Activated naive CD8-positive, alpha-beta T cell treated with anti-CD3 and anti-CD28 coated beads, Interleukin-2, amount 10 ng/mL, durations not matched to agents 7 days and 5 days (primary cell): ENCODE measurements around the gene NFIC. TPM values are rescaled to one million over a fixed set of nuclear protein-coding genes. Genes with fewer than 3 reads are reported as not detected.
A peak's percentile ranks its signal among the peaks of the same experiment; 100 is the strongest.
"Not testable (repeated sequence)": the region's sequence is repeated elsewhere in the genome, so short reads cannot be mapped to it uniquely, and the experiment has no call there.

ENCODE experiments used
- ATAC-seq: fragments of 150-1000 bp; cut with Tn5 transposase; one replicate; pipeline ENCODE4 v1.10.0; 2021; ENCODE audit warnings: low read depth, moderate library complexity
- POLR2A ChIA-PET: fragments of 350-600 bp; sonication (Branson Sonifier 250); formaldehyde crosslinking; loops from one replicate; lab custom pipeline; 2021; ENCODE audit warnings: antibody characterized with exemption; lab: Charles Lee
- DNase-seq: peaks from one replicate; pipeline ENCODE4 v3.0.0; 2021
- H3K27ac Mint-ChIP-seq: one replicate; pipeline ENCODE4 v1.8.0; 2022; ENCODE audit warnings: mild to moderate bottlenecking, mixed read lengths
- H3K27me3 Mint-ChIP-seq: one replicate; pipeline ENCODE4 v1.8.0; 2022; ENCODE audit warnings: mild to moderate bottlenecking, moderate library complexity, mixed read lengths
- H3K36me3 Mint-ChIP-seq: one replicate; pipeline ENCODE4 v1.8.0; 2021; ENCODE audit warnings: mild to moderate bottlenecking, mixed read lengths
- H3K4me1 Mint-ChIP-seq: one replicate; pipeline ENCODE4 v1.8.0; 2021; ENCODE audit warnings: mixed read lengths
- H3K4me3 Mint-ChIP-seq: one replicate; pipeline ENCODE4 v1.8.0; 2022; ENCODE audit warnings: mild to moderate bottlenecking, moderate library complexity, mixed read lengths
- H3K9me3 Mint-ChIP-seq: one replicate; pipeline ENCODE4 v1.8.0; 2021; ENCODE audit warnings: mixed read lengths
- total RNA-seq, 2 experiments: library from RNA; stranded (reverse); gene quantifications; one replicate each; pipeline ENCODE4 v1.2.3, GENCODE V29; 2021

NFIC gene
- total RNA-seq, 2 experiments from 2014 or later, result 18.0 to 19.3 TPM

- Mint-ChIP-seq H3K4me3 (no peak overlapping the region), H3K4me1 (peaks cover 8% of the 10 kb centered on the region), H3K9me3 (peaks cover 4% of the 10 kb centered on the region), H3K27me3 (no peaks in the 10 kb centered on the region), H3K27ac (no peak overlapping the region), H3K36me3 (peaks cover 10% of the 10 kb centered on the region)
- ATAC-seq, result no peak
- POLR2A ChIA-PET, result no interaction called here
- no peak for DNase-seq
Observed at GRCh38 chr19:3431760-3432397, 65.5 kb downstream of the NFIC start.

- DNase-seq (no peak), ATAC-seq (no peak)
- POLR2A ChIA-PET, result no interaction called here
- Mint-ChIP-seq H3K4me3 (no peak overlapping the region), H3K36me3 (peaks cover 12% of the 10 kb centered on the region), H3K27me3 (no peaks in the 10 kb centered on the region), H3K4me1 (peaks cover 8% of the 10 kb centered on the region), H3K9me3 (peaks cover 4% of the 10 kb centered on the region), H3K27ac (no peak overlapping the region)
Observed at GRCh38 chr19:3433313-3433712, 66.9 kb downstream of the NFIC start.

GRCh38 chr19:3433805-3434540, 67.6 kb downstream of the NFIC start:
- H3K27ac Mint-ChIP-seq, result peak overlapping the region; percentile 98
- peak overlapping the region; percentile 98 for H3K4me3 Mint-ChIP-seq
- POLR2A ChIA-PET, result interaction anchor here (1.0 kb wide), 1 partner anchor 45 kb away, joined by 3 read pairs; no protein-coding TSS in a partner anchor
- peaks cover 4% of the 10 kb centered on the region for H3K9me3 Mint-ChIP-seq
- H3K27me3 Mint-ChIP-seq, result no peaks in the 10 kb centered on the region
- H3K36me3 Mint-ChIP-seq, result peaks cover 12% of the 10 kb centered on the region
- peaks cover 8% of the 10 kb centered on the region for H3K4me1 Mint-ChIP-seq
- ATAC-seq (no peak), DNase-seq (no peak)

GRCh38 chr19:3434630-3435553, 68.5 kb downstream of the NFIC start:
- Mint-ChIP-seq H3K4me3 (peak overlapping the region; percentile 98), H3K27ac (peak overlapping the region; percentile 98), H3K27me3 (no peaks in the 10 kb centered on the region), H3K36me3 (peaks cover 12% of the 10 kb centered on the region), H3K4me1 (peaks cover 8% of the 10 kb centered on the region), H3K9me3 (peaks cover 4% of the 10 kb centered on the region)
- ATAC-seq, result peak; percentile 95
- peak; percentile 98 for DNase-seq
- POLR2A ChIA-PET, result interaction anchor here (0.9 to 1.2 kb wide), 4 partner anchors 8 to 457 kb away, joined by 3 to 8 read pairs (median 3); partner anchors contain the start of genes MRPL54 and TLE6

GRCh38 chr19:3440082-3440481, 73.7 kb downstream of the NFIC start:
- H3K4me3 Mint-ChIP-seq, result no peak overlapping the region
- peaks cover 3% of the 10 kb centered on the region for H3K36me3 Mint-ChIP-seq
- no peak overlapping the region for H3K27ac Mint-ChIP-seq
- H3K27me3 Mint-ChIP-seq, result no peaks in the 10 kb centered on the region
- no peak for ATAC-seq
- H3K9me3 Mint-ChIP-seq, result no peaks in the 10 kb centered on the region
- POLR2A ChIA-PET, result no interaction called here
- H3K4me1 Mint-ChIP-seq, result peaks cover 6% of the 10 kb centered on the region
- DNase-seq, result peak; percentile 59

GRCh38 chr19:3441089-3441985, 75.0 kb downstream of the NFIC start:
- H3K9me3 Mint-ChIP-seq, result no peaks in the 10 kb centered on the region
- no peak overlapping the region for H3K27ac Mint-ChIP-seq
- peaks cover 3% of the 10 kb centered on the region for H3K4me1 Mint-ChIP-seq
- POLR2A ChIA-PET, result no interaction called here
- peaks cover 3% of the 10 kb centered on the region for H3K36me3 Mint-ChIP-seq
- ATAC-seq (no peak), DNase-seq (no peak)
- H3K4me3 Mint-ChIP-seq, result no peak overlapping the region
- no peaks in the 10 kb centered on the region for H3K27me3 Mint-ChIP-seq

GRCh38 chr19:3441986-3442329, 75.6 kb downstream of the NFIC start:
- ATAC-seq (no peak), DNase-seq (no peak)
- Mint-ChIP-seq H3K36me3 (peaks cover 3% of the 10 kb centered on the region), H3K4me3 (no peak overlapping the region), H3K4me1 (peaks cover 3% of the 10 kb centered on the region), H3K27ac (no peak overlapping the region), H3K9me3 (no peaks in the 10 kb centered on the region), H3K27me3 (no peaks in the 10 kb centered on the region)
- POLR2A ChIA-PET, result no interaction called here

GRCh38 chr19:3442487-3443071, 76.2 kb downstream of the NFIC start:
- POLR2A ChIA-PET, result no interaction called here
- H3K4me1 Mint-ChIP-seq, result peaks cover 3% of the 10 kb centered on the region
- no peaks in the 10 kb centered on the region for H3K27me3 Mint-ChIP-seq
- H3K4me3 Mint-ChIP-seq, result no peak overlapping the region
- peaks cover 2% of the 10 kb centered on the region for H3K36me3 Mint-ChIP-seq
- H3K9me3 Mint-ChIP-seq, result no peaks in the 10 kb centered on the region
- no peak for DNase-seq
- no peak for ATAC-seq
- no peak overlapping the region for H3K27ac Mint-ChIP-seq

- peaks cover 3% of the 10 kb centered on the region for H3K4me1 Mint-ChIP-seq
- ATAC-seq (no peak), DNase-seq (no peak)
- no peak overlapping the region for H3K4me3 Mint-ChIP-seq
- POLR2A ChIA-PET, result no interaction called here
- H3K27ac Mint-ChIP-seq, result no peak overlapping the region
- H3K9me3 Mint-ChIP-seq, result no peaks in the 10 kb centered on the region
- H3K27me3 Mint-ChIP-seq, result no peaks in the 10 kb centered on the region
- H3K36me3 Mint-ChIP-seq, result no peaks in the 10 kb centered on the region
Observed at GRCh38 chr19:3443840-3444694, 77.7 kb downstream of the NFIC start.

- Mint-ChIP-seq H3K4me3 (no peak overlapping the region), H3K4me1 (peaks cover 3% of the 10 kb centered on the region), H3K27me3 (no peaks in the 10 kb centered on the region), H3K36me3 (no peaks in the 10 kb centered on the region), H3K9me3 (no peaks in the 10 kb centered on the region), H3K27ac (no peak overlapping the region)
- no peak for DNase-seq
- no peak for ATAC-seq
- POLR2A ChIA-PET, result no interaction called here
Observed at GRCh38 chr19:3444695-3445234, 78.4 kb downstream of the NFIC start.

- ATAC-seq, DNase-seq, H3K4me3 Mint-ChIP-seq, H3K27ac Mint-ChIP-seq, H3K9me3 Mint-ChIP-seq, H3K4me1 Mint-ChIP-seq, H3K36me3 Mint-ChIP-seq, POLR2A ChIA-PET, H3K27me3 Mint-ChIP-seq: not testable (repeated sequence)
Observed at GRCh38 chr19:3446657-3447056, 80.3 kb downstream of the NFIC start.
